Cardiac muscle cell (in vitro differentiated cells and primary cell): ENCODE measurements around the gene CCM2L. TPM values are rescaled to one million over a fixed set of nuclear protein-coding genes. Genes with fewer than 3 reads are reported as not detected.

Experiments used
- DNase-seq, 2 donors: peaks; one replicate each; pipeline versions ENCODE4 v3.0.0 to v3.0.0-alpha.2; 2010 to 2017; ENCODE audit warnings: low read depth in 1 of 2, low spot score in 1 of 2
- H3K27ac ChIP-seq: fragments of 200-600 bp; sonication (generic); 2 replicates; pipeline ENCODE4 v1.5.1; 2016
- H3K27me3 ChIP-seq: fragments of 200-600 bp; sonication (generic); 2 replicates; pipeline ENCODE4 v1.6.0; 2016; ENCODE audit warnings: control low read depth
- H3K36me3 ChIP-seq: fragments of 200-600 bp; sonication (generic); 2 replicates; pipeline ENCODE4 v1.5.1; 2016; ENCODE audit warnings: control low read depth
- H3K4me1 ChIP-seq: fragments of 200-600 bp; sonication (generic); 2 replicates; pipeline ENCODE4 v1.8.1; 2017; ENCODE audit warnings: low read depth, mild to moderate bottlenecking, mixed run types
- H3K4me3 ChIP-seq: fragments of 200-600 bp; sonication (generic); 2 replicates; pipeline ENCODE4 v1.5.1; 2016; ENCODE audit warnings: mild to moderate bottlenecking
- H3K9me3 ChIP-seq: fragments of 200-600 bp; sonication (generic); 2 replicates; pipeline ENCODE4 v1.5.1; 2017; ENCODE audit warnings: low read depth, mild to moderate bottlenecking, control low read depth
- CTCF ChIP-seq: IDR thresholded peaks from 2 replicates; pipeline ENCODE4 v1.5.1; 2012; ENCODE audit warnings: low read depth, mild to moderate bottlenecking, low read length
- polyA plus RNA-seq: library from polyadenylated mRNA; unstranded; fragments of >200 nt; fragmentation: Nextera tagmentation; extraction: Ambion mirVana; gene quantifications from 2 replicates; pipeline ENCODE4 v1.2.1, GENCODE V29; 2016
- total RNA-seq: library from RNA; depleted of rRNA; stranded (reverse); fragments of >200 nt; gene quantifications from 2 replicates; pipeline ENCODE4 v1.2.3, GENCODE V29; 2016

The CCM2L gene
- total and polyA plus RNA-seq, 2 experiments from 2014 or later, result 0.35 to 0.69 TPM

GRCh38 chr20:31975874-31976273 lies 34.4 kb upstream of the CCM2L start:
- no peak overlapping the region for H3K27ac ChIP-seq
- no peaks in the 10 kb centered on the region for H3K9me3 ChIP-seq
- H3K4me3 ChIP-seq, result no peak overlapping the region
- no peaks in the 10 kb centered on the region for H3K27me3 ChIP-seq
- H3K36me3 ChIP-seq, result no peaks in the 10 kb centered on the region
- peaks cover 12% of the 10 kb centered on the region for H3K4me1 ChIP-seq
- no peak for TF ChIP-seq CTCF
- DNase-seq, result no peak

DNA sequence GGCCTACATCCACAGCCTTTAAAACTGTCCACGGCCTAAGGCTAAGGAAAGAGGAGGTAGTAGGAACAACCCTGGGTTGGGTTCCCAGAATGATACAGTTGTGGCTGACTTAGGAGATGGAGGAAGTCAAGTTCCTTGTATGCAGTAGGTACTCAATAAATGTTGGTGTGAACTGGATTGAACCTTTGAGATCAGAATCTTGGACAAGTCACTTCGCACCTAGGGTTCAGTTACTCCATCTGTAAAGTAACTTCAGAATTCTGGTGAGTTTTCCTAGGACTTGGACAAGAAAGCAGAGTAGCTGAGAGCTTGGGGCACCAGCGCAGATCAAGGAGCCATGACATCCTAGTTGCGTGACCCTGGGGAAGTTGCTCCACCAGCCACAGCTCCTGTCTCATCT lies 33.2 kb upstream of the CCM2L start:
- Histone ChIP-seq H3K36me3 (no peaks in the 10 kb centered on the region), H3K27ac (no peak overlapping the region), H3K4me3 (no peak overlapping the region), H3K9me3 (no peaks in the 10 kb centered on the region), H3K27me3 (no peaks in the 10 kb centered on the region), H3K4me1 (peaks cover 12% of the 10 kb centered on the region)
- DNase-seq, result no peak
- TF ChIP-seq CTCF, result no peak

DNA sequence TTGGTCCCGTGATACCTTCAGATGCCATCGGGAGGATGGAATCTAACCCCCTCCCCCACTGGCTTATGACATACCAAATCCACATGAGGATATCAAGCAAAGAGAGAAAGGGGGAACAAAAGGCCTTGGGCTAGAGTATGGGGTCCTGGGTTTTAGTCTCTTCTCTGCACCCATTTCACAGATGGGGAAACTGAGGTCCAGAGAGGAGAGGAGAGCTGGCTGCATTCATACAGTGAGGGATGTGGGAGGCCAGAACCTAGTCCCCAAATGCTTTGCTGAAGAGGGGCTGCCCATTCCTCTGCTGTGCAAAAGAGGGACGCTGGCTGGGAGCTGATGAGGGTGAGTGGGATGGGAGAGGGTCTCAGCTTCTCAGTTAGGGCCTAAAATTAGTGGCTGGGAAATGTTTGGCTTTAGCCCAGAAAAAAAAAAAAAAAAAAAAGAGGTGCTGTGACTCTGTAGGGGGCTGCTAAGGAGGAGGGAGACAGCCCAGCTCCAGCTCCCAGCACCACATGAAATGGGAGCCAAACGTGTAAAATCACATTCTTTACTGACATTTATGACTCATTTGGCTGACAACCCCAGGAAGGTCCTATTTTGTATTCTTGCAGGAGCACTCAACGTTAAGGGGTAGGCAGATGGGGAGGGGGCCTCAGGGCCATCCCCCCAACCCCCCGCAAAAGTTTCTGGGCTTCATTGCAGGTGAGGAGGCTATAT lies 30.4 kb upstream of the CCM2L start:
- peak in 1 of 2 donors; percentile 16 for DNase-seq
- no peak for TF ChIP-seq CTCF
- Histone ChIP-seq H3K4me3 (no peak overlapping the region), H3K9me3 (no peaks in the 10 kb centered on the region), H3K27me3 (no peaks in the 10 kb centered on the region), H3K27ac (no peak overlapping the region), H3K36me3 (no peaks in the 10 kb centered on the region), H3K4me1 (peaks cover 6% of the 10 kb centered on the region)

DNA sequence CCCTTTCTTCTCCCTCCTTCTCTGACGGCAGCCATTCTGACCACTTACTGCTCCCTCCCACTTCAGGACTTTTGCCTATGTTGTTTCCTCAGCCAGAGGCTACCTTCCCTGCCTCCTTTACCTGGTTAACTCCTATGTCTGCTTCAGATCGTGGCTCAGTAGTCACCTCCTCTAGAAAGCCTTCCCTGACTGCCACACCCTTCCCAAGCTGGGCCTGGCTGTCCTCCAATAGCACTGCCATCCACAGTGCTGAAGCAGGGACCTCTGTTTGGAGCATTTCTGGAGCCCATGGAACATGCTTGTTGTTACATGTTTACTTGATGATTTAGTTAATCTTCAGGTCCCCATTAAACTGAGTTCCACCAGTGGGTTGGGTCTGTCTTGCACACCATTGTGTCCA lies 28.5 kb upstream of the CCM2L start:
- no peaks in the 10 kb centered on the region for H3K4me1 ChIP-seq
- H3K27me3 ChIP-seq, result no peaks in the 10 kb centered on the region
- no peak overlapping the region for H3K4me3 ChIP-seq
- DNase-seq, result no peak
- no peaks in the 10 kb centered on the region for H3K36me3 ChIP-seq
- H3K9me3 ChIP-seq, result no peaks in the 10 kb centered on the region
- no peak for TF ChIP-seq CTCF
- no peak overlapping the region for H3K27ac ChIP-seq

GRCh38 chr20:31984981-31985471 lies 25.2 kb upstream of the CCM2L start:
- no peak overlapping the region for H3K4me3 ChIP-seq
- H3K4me1 ChIP-seq, result no peaks in the 10 kb centered on the region
- DNase-seq, result no peak
- H3K9me3 ChIP-seq, result no peaks in the 10 kb centered on the region
- no peak for TF ChIP-seq CTCF
- H3K36me3 ChIP-seq, result no peaks in the 10 kb centered on the region
- H3K27ac ChIP-seq, result no peak overlapping the region
- no peaks in the 10 kb centered on the region for H3K27me3 ChIP-seq
